ENCODE measurements around the gene C1orf122.

Gene C1orf122

DNA sequence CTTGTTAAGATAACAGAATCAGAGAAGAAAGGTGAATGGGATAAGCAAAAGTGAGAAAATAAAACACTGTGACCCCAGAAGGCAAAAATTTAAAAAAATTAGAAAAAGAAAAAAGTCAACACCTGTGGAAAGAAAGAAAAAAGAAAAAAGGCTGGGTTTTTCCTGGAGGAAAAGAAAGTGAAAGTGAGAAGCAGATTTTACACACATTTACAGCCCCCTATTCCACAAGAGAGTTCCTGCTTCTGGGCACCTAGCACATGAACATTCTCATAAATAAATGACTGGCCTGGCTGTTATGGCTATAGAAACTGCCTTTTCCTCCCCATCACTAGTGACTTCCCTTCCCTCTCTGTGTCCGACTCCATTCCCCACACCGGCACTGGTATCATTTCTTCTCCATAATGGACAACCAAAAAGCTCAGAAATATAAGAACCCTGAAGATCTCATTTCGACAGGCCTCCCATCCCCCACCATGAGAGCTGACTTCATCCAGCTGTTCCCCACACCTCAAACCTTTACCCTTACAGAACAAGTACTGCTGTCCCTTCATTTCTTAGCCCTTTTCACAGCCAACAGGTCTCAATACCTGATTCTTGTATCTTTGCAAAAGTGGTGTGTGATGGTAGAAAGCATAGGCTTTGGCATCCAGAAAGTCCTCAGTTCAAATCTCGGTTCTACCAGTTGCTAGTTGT, 39.2 kb downstream of the C1orf122 start:
- DNase-seq = no peak

DNA sequence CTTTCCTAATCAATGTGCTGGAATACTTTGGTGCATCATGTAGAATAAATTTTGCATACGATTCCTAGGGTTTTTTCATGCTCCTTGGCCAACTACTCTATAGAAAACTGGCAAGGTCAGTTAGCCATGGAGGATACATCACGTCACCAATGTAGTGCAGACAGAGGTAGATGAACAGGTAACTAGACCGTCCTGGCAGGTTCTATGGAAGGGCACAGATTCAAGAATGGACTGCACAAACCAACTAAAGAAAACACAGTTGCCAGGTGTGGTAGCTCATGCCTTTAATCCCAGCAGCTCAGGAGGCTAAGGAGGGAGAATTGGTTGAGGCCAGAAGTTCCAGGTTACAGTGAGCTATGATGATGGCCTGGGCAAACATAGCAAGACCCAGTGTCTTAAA, 41.9 kb downstream of the C1orf122 start:
- DNase-seq = no peak

DNA sequence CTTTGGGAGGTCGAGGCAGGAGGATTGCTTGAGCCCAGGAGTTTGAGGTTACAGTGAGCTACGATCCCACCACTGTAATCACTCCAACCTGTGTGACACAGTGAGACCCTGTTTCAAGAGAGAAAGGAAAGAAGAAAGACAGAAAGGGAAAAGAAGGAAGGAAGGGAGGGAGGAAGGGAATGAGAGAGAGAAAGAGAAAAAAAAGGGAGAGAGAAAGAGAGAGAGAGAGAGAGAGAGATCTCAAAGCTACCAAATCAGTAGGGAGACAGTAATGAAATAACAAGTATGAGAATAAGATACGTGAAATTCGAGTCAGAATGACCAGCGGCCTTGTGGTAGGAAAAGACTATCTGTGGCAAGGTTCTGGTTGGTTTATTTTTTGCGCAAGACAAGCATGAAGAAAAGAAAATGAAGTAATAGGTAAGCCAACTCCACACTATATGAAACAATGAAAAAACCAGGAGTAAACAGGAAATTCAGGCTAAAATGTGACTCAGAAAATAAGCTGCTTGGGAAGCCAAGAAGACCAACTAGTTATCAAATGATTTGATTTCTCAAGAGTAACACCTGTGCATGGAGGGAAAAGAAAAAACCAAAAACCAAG, 42.9 kb downstream of the C1orf122 start:
- DNase-seq = no peak

DNA sequence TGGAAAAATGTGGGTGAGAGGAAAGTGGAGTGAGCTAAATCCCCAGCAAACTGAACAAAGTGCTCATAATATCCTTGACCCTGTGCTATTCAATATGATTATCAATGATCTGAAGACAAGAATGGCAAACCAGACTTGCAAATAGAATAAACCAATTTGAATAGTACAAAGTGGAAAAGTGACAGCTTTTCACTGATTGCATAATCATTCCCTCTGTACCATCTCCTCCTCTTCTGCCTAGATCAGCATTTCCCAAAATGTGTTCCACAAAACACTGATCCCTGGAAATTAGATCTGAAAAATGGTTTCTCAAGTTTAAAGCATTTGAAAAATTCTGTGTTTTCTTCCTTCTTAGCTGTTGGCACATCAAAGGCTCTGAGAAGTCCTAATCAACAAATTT, 43.7 kb downstream of the C1orf122 start:
- DNase-seq = no peak

DNA sequence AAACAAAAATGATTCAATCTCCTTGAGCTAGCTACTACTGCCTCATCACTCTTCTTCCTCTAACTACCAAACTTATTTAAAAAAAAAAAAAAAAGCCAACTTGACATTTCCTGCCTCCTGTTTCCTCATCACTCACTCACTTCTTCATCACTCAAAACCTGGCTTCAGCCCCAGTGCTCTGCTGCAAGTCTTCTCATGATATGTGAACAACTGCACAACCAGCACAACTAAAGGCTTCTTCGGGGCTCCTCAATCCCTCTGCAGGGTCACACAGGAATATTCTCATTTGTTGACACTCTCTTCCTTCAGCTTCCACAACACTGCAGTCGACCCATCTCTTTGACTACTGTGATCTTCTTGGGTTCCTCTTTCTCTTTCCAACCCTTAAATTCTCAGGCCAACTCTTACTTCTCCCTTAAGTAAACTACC, 44.2 kb downstream of the C1orf122 start:
- DNase-seq = no peak

DNA sequence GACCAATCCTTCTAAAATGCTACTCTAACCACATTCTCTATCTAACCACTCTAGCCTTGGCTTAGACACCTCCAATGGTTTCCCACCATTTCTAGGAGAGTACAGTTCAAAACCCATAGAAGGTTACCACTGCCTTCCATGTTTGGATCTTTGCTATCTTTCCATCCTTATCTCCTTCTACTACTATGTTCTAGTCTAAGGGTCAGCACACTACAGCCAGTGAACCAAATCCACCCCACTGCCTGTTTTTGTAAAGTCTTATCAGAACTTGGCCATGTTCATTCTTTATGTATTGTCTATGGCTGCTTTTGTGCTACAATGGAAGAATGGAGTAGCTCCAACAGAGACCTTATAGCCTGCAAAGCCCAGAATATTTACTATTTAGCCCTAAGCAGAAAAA, 45.6 kb downstream of the C1orf122 start:
- no peak for DNase-seq

DNA sequence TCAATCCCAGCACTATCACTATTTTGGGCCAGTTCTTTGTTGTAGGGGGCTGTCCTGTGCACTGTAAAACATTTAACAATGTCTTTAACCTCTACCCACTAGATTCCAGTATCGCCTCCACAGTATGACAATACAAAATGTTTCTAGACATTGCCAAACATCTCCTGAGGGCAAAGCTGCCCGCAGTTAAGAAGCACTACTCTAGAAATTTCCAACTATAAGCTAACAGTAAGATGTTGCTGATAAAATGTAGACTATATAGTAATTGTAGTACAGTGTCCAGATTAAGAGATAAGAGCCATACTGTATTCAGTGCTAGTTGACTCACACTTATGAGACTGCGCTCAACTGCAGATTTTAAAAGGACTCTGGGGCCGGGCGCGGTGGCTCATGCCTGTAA, 46.8 kb downstream of the C1orf122 start:
- DNase-seq = no peak
